Occipital lobe (tissue), 2 donors: ENCODE measurements around the gene ZNF831. TPM values are rescaled to one million over a fixed set of nuclear protein-coding genes. Genes with fewer than 3 reads are reported as not detected.

Source experiments
- DNase-seq: peaks from one replicate; lab custom pipeline; 2025; lab: John Stamatoyannopoulos, UW
- total RNA-seq: library from RNA; depleted of rRNA; stranded (reverse); fragments of >200 nt; gene quantifications from one replicate; pipeline ENCODE4 v1.2.3, GENCODE V29; 2014

The ZNF831 gene
- total RNA-seq, 1 donor from 2014 or later, result under 0.01 TPM

DNA sequence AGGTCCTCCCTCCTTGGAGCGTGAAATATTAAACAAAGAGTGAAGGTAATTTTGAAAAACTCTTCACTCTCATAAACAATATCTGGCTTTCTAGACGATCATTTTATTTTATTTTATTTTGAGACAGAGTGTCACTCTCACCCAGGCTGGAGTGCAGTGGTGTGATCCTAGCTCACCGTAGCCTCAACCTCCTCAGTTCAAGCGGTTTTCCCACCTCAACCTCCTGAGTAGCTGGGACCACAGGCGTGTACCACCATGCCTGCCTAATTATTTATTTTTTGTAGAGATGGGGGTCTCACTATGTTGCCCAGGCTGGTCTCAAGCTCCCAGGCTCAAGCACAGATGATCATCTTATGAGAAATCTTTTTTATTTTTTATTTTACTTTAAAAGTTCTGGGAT is 16.4 kb downstream of the ZNF831 start:
- no peak for DNase-seq

DNA sequence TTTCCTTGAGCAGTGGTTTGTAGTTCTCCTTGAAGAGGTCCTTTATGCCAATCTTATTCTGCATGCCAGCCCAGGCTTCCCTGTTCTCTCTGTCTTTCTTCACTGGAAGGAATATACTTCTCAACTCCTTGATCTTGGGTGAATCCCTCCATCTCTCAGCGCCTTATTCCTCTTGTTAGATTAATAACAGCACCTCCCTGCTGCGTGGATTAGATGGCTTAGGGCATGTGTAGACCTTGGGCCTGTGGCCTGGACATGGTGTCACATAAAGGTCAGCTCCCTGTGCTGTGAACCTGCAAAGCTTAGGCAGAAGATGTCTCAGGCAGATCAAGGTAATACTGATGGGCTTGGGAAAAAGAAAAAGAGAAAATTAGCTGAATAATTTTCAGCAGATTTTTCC is 18.3 kb downstream of the ZNF831 start:
- no peak for DNase-seq

DNA sequence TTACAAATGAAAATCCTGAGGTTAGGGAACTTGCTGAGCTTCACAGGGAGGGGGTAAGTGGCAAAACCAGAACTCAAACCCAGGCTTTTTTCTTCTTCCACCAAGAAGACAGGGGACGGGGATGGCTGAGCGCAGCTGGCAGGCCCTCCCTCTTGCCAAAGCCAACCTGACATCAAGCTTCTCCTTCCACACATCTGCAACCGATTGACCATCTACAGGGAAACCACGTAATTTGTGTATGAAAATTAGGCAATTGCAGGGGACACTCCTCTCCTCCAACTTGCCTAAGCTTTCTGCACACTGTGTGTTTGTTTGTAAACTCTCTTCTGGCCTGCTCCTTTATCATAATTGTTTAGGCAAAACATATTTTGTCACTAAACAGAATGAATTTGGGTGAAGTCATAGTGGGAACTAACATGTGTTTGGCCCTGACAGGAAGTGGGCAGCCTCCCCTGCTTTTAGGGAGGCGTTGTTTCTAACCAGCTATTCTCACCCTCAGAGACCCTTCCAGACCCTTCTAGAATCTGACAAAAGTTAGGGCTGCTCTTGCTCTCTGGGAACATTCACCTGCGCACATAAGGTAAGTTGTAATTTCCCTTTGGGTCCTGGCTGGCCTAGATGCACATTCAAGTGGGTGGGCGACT is 18.9 kb downstream of the ZNF831 start:
- DNase-seq, result no peak

GRCh38 chr20:59183751-59184150 is 20.1 kb downstream of the ZNF831 start:
- DNase-seq, result no peak

DNA sequence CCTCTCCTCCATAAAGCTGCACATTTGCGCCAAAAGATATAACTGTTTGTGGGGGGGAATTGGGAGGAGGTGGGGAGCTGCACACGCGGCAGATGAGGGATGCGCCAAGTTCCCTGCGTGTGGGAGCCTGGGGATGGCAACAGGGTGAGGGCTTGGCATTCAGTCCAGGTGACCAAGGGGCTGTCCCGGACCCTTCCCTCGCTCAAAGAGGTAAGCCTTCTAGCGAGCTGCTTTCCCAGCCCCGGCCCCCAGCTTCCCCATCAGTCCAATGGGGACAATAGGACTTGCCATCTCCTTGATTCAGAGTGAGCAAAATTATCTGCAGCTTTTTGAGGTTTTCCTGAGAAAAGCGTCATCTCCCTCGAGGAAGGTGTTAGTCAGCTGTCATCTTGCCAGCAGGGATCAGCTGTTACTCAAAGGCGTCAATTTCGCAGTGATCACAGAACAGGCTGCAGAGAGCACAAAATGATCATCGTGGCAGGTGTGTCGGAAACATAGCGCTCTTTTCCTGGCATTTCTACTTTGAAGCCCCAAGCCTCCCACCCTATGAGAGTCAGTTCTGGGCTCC is 21.3 kb downstream of the ZNF831 start:
- no peak for DNase-seq

DNA sequence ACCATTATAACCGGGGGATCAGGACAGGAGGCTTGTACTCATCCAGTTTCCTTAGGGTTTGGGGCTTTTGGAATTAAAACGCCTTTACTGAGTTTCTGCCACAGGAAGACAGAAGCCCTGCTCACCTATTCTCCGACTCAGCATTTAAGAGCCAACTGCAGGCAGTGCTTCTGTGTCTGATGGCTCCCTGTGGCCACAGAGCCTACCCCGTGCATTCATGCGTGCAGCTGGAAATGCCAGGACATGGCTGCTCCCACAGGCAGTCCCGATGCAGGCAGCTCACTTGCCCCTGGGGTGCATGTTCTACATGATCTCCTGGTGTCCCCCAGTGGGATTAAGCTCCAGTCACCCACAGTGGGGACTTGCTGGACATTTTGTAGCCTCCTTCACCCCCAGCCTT is 22.2 kb downstream of the ZNF831 start:
- no peak for DNase-seq

GRCh38 chr20:59190466-59190865 is 26.8 kb downstream of the ZNF831 start:
- no peak for DNase-seq

DNA sequence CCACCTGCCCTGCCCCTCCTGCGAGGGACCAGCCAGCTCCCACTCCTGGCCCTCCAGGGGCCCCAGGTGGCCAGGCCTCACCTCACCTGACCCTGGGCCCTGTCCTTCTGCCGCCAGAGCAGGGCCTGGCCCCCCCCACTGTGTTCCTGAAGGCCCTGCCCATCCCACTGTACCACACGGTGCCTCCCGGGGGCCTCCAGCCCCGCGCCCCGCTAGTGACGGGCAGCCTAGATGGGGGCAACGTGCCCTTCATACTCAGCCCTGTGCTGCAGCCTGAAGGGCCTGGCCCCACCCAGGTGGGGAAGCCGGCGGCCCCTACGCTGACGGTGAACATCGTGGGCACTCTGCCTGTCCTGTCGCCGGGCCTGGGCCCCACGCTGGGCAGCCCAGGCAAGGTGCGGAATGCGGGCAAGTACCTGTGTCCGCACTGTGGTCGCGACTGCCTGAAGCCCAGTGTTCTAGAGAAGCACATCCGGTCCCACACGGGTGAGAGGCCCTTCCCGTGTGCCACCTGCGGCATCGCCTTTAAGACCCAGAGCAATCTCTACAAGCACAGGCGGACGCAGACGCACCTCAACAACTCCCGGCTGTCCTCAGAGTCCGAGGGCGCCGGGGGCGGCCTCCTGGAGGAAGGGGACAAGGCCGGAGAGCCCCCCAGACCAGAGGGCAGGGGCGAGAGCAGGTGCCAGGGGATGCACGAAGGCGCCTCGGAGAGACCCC is 27.6 kb downstream of the ZNF831 start:
- no peak for DNase-seq

DNA sequence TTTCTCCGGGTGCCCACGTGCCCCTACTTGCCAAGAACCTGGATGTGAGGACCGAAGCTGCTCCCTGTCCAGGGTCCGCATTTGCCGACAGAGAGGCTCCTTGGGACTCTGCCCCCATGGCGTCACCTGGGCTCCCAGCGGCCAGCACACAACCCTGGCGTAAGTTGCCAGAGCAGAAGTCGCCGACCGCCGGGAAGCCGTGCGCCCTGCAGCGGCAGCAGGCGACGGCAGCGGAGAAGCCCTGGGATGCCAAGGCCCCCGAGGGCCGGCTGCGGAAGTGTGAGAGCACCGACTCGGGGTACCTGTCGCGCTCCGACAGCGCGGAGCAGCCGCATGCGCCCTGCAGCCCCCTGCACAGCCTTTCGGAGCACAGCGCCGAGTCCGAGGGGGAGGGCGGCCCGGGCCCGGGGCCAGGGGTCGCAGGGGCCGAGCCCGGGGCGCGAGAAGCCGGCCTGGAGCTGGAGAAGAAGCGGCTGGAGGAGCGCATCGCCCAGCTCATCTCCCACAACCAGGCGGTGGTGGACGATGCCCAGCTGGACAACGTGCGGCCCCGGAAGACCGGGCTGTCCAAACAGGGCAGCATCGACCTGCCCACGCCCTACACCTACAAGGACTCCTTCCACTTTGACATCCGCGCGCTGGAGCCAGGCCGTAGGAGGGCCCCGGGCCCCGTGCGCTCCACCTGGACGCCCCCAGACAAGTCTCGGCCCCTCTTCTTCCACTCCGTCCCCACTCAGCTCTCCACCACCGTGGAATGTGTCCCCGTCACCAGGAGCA is 28.3 kb downstream of the ZNF831 start:
- DNase-seq, result no peak

GRCh38 chr20:59192533-59192896 is 28.9 kb downstream of the ZNF831 start:
- DNase-seq, result no peak

DNA sequence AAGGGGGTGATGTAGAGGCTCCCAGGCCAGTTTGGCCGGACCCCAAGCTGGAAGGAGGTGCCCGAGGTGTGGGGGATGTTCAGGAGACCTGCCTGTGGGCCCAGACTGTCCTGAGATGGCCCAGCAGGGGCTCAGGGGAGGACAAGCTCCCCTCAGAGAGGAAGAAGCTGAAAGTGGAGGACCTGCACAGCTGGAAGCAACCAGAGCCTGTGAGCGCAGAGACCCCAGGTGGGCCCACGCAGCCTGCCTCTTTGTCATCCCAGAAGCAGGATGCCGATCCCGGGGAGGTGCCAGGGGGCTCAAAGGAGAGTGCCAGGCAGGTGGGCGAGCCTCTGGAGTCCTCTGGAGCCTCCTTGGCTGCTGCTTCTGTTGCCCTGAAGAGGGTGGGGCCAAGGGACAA is 29.7 kb downstream of the ZNF831 start:
- DNase-seq, result no peak

- no peak for DNase-seq
These were observed 30.7 kb downstream of the ZNF831 start for GRCh38 chr20:59194023-59194935.

DNA sequence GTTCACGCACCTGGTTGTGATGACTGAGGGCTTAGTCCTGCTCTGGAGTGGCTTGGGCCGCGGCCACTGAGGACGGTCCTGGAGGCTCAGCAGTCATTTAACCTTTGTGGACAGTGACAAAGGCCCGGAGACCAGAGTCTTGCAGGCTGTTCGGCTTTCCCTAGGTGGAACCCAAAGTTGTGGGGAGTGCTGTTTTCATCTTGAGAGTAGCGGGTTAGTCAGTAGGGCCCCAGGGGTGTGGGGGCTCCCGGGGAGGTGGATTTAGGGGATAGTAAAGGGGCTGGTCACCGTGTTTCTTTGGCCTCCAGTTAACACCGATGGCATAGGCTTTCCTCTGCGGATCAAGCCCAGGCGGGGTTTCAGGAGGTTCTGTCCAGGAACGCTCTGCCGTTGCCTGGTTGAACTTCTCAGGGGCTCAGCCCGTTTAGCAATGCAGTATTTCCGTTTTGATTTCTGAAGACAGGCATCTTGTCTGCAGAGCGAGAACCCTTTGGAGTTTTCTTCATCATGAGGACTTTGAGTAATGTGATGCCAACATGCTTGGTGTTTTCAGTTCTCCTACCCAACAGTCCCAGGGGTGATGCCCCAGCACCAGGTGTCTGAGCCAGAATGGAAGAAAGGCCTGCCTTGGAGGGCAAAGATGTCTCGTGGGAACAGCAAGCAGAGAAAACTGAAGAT is 31.8 kb downstream of the ZNF831 start:
- DNase-seq, result no peak

DNA sequence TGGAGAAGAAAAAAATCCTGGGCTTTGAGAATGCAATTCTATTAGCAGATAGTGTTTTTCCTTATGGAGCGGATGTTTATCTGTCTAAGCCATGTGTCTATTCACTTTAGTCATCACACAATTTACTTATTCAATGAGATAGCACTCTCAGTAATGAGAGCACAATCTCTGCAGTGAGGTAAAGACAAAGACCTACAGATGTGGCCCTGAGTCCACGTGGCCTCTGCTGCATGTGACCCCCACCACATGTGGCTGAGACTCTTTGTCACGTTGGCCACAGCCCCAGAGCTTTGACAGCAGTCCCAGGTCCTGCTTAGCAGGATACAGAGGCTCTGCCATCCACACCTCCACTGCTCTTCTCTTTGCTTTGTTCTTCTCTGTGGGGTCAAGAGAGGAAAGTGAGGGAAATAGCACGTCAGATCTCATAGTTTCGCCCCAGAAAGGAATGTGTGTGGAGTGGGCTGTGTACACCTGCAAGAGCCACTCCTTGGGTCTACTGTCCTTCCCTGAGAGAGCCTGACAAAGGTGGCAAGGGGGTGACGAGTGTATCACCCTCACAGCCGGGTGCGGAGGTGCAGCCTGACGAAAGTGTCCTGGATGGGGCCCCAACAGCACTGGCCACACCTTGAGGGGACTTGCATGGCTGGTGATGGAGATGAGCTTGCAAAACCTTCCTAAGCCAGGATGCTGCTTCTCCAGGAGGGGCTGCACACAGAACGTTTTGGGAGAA is 40.7 kb downstream of the ZNF831 start:
- DNase-seq, result no peak

DNA sequence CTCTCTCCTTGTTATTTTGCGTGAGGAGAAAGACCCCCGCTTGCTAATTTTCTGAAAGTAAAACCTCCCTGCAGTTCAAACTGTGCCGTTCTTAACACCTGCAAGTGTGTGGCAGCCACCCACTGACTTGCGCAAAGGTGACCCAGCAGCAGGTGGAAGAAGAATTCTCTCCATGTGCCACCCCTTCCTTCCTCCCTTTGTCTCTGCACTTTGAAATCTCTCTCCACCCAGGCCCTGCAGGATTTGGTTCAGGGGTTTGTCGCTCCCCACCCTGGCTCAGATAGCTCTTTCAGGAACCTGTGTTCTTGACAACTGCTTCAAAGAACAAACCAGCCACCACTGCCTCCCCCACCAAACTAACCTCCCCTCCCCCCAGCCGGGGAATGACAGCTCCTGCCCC is 41.4 kb downstream of the ZNF831 start:
- DNase-seq, result no peak

DNA sequence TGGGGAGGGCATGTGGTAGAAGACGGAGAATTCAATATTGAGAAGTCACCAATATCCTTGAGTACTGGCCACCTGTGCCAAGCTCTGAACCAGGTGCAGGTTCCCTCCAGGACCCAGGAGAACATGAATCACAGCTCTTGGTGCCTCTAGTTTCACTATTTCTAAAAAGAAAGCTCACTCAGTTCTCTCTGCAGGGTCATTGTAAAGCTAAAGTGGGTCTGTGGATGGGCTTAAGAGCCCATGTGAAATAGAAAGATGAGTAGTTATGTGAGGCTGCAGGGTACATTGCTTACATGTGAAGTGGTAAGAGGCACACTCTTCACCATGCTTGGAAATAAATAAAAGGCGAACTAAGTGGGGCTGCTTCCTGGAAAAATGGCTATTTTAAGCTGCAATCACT is 43.6 kb downstream of the ZNF831 start:
- DNase-seq, result no peak

GRCh38 chr20:59207742-59208357 is 44.2 kb downstream of the ZNF831 start:
- peak; percentile 13 for DNase-seq

GRCh38 chr20:59210186-59210585 is 46.6 kb downstream of the ZNF831 start:
- DNase-seq, result no peak

- DNase-seq, result no peak
These were observed 47.7 kb downstream of the ZNF831 start for GRCh38 chr20:59211208-59211765.
